NOMO-1 treated with dmso at 0.1 percent for 144 hours (cell line): ENCODE measurements around the gene KRT36.

Source experiments
- DNase-seq: peaks from one replicate; lab custom pipeline; 2025; ENCODE audit not compliant: unreplicated experiment; lab: John Stamatoyannopoulos, UW

KRT36 gene

DNA sequence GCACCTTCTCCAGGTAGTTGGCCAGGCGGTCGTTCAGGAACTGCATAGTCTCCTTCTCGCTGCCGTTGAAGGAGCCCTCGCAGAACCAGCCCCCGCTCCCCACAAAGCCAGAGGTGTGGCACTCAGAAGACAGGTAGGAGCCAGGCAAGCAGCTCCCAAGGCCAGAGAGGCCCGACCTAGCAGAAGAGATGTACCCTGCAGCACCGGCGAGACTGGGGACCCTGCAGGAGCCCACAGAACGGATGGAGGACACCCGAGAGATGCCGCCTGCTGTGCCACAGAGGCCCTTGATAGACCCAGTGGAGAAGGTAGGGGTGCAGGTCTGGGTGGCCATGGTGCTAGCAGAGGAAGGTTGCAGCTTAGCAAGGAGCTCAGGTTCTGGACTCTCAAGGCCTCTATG, at the start of gene KRT36:
TSS of gene KRT36 (minus strand) at position 380 of the 400 bp plus-strand sequence. CDS start at position 334, 46 bp downstream.
- DNase-seq, result no peak

DNA sequence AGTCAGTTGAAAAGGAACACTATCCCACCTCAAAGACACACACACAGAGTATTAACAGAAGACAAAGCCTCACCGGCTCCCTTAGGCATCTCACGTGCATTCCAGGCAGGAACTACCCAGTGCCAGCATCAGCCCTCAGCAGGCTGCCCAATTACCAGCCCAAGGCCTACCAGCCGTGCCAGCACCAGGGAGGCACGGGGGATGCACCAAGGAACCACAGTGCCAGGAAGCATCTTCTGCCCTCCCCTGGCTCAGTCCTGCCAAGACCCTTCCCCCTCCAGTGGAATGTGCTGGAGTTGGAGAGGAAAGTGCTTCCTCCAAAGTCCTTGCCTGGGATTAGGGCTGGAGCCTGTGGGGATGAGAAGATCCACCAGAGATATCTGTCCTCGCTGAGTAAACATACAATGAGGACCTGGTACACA, 49.4 kb upstream of the KRT36 start:
- no peak for DNase-seq

DNA sequence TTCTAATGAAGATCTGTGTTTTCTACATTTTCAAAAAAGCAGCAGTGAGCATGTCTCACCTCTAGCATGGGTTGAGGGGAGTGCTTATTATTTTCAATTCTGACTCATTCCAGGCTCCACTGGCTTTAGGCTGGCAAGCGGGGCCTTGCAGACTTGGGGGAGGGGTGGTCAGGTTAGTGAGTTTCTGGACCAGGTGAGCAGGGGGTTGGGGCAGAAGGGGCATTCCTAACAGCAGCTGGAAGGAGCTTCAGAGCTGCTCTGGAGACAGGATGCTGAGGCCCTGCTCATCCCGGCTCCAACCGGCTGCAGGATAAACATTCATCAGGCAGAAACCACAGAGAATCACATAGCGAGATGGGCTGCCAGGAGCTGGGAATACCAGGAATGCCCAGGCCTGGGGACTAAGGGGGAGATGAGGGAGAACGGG, 48.9 kb upstream of the KRT36 start:
- no peak for DNase-seq

DNA sequence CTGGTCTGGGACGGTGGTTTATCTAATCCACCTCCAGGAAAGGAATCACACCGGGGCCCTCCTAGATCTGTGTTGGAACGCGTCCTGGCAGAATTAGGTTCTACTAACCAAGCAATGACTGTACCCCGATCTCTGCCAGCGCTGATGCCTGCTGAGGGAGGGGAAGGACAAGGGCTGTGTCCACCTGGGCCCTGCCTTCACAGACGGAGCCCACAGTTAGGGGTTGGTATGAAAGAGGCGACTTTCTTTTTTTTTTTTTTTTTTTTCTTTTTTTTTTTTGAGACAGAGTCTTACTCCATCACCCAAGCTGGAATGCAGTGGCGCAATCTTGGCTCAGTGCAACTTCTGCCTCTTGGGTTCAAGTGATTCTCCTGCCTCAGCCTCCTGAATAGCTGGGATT, 48.3 kb upstream of the KRT36 start:
- no peak for DNase-seq

DNA sequence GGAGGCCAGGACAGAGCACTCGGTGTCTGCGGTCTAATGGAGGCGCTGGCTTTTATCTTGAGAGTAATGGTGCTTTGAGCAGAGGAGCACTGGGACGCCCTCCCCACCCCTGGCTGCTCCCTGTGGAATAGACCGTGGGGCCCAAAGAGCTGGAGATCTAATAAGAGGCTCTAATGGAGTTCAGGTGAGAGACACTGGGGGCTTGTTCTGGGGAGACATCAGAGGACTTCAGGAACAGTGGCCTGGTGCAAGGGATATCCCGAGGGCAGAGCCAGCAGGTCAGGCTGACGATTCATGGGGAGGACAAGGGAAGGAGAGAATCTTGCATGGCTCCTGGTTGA, 47.9 kb upstream of the KRT36 start:
- no peak for DNase-seq

DNA sequence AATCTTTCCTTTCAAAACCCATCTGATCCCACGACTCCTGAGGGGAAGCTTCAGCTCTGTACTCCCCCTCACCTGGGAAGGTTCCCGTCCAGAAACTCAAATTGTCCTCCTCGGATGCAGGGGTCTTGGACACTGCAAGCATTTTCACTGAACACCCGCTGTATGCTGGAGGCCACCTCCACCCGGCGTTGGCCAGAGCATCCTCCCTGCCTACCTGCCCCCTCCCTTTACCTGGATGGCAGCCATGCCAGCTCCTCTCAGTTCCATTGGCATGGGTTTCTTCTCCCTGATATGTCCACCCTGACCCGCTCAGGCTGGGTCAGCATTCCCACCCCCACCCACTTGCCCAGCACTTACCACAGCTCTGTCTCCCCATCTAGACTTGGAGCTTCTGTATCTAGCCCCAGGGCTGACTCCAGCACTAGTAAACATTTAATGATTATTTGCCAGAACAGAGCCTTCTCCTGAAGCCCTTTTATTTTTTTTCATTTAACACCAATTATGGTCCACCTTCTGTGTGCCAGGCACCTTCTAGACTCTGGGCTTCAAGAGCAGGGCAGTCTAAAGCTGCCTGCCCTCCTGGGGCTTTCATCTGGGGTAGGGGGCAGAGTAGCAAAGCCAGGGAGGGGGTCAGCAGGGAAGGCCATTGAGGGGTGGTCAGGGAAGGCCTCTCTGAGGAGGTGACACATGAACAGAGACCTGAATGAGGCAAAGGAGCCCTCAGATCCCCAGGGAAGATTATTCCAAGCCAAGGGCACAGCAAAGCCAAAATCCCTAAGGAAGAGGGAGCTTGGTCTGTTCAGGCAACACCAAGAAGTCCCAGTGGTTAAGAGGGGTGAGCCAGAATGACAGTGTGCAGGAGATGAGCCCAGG, 47.3 kb upstream of the KRT36 start:
- DNase-seq, result no peak

DNA sequence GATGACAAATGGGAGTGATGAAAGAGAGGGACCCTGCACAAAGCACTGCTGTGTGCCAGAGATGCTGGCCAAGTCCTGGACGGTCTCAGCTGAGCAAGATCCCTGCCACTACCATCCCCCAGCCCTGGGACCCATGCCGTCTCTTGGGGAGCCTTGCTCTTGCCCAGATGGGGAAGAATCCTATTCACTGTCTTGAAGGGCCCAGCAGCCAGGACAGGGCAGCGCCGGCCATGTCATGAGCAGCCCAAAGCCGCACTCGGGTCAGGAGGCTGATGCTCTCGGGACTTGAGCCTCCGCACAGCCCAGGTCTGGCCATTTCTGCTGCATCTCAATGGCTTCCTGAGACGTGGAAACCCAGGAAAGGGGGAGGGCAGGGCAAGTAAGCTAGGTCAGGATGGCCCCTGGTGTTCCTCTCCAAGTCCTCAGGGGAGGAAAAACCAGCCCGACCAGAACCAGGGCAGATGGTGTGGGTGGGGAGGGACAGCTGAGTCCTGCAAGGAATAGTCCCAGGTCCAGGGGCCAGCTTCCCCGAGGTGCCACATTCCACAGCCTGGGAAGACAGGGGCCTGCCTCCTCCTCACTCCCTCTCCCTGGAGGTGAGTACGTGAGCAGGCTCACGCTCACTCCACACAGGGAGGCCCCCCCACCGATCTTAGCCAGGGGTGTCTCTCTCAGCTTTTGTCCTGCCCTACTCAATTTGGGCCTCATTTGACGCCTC, 46.2 kb upstream of the KRT36 start:
- no peak for DNase-seq

DNA sequence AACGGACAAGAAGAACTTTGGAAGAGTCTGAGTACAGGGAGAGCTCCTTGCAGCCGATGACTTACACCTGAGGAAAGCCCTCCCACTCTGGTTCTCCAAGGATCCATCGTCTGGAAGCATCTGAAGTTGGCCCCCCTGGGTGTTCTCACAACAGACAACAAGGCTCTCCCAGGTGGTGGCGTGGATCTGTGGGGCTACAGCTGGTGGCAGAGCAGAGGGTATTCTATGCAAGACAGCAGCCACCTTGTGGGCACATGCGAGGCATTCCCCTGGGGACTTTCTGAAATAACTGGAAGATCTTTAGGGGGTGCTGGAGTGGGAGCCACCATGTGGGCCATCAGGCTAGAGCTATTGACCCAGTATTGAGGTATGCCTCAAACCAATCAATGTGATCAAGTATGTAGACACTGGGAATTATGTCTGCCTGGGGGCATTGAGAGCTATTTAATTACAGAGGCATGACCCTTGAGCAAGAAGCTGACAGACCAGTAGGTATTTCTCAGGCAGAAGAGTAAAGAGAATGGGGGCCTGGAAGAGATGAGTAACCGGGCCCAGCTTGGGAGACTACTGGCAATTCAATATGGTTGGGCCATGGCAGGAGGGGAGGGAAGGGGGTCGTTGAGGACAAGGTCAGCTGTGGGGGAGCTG, 45.3 kb upstream of the KRT36 start:
- DNase-seq, result no peak

DNA sequence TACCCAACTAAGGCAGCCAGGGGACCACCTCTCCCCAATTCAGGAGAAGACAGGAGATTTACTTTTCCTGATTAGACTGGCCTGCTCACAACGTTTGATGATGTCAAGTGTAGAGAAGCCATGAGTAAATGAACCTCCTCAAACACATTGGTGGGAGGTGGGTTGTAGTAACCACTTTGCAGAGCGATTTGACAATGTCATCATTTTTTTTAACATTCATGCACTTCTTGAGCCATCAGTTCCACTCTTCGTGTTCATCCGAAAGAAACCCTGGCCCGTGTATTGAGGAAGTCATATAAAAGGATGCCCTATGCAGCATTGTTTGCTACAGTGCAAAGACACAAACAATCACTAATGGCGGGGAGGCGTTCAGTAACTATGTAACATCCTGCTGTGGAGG, 43.9 kb upstream of the KRT36 start:
- DNase-seq, result no peak

DNA sequence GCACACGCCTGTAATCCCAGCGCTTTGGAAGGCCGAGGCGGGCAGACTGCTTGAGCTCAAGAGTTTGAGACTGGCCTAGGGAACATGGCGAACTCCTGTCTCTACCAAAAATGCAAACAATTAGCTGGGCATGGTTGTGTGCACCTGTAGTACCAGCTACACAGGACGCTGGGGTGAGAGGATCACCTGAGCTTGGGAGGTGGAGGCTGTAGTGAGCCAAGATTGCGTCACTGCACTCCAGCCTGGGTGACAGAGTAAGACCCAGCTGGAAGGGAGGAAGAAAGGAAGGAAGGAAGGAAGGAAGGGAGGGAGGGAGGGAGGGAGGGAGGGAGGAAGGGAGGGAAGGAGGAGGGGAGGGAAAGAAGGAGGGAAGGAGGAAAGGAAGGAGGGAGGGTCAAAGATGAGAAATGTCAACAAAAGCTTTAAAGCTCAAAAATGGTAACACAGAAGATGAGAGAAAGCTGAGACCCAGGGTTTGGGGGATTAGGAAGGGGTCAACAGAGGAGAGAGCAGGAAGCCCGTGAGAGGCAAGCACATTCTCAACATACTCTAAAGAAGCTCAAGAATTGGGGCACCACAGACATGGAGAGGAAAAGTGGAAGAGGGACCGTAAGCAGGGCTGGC, 43.3 kb upstream of the KRT36 start:
- DNase-seq, result no peak

DNA sequence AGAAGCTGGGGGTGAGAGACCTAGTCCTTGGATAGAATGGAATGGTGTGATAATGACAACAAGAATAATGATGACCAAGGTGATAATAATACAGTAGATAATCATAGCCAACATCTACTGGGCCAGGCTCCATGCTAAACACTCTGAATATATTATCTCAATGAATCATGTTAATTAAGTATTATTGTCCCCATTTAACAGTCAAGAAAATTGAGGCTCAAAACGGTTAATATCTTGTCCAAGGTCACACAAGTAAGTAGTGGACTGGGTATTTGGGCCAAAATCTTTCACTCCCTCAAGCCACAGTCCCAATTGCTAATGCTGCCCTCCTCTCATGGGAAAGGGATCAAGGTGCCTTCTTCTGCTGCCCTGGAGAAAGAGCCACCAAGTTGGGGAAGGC, 42.3 kb upstream of the KRT36 start:
- no peak for DNase-seq

DNA sequence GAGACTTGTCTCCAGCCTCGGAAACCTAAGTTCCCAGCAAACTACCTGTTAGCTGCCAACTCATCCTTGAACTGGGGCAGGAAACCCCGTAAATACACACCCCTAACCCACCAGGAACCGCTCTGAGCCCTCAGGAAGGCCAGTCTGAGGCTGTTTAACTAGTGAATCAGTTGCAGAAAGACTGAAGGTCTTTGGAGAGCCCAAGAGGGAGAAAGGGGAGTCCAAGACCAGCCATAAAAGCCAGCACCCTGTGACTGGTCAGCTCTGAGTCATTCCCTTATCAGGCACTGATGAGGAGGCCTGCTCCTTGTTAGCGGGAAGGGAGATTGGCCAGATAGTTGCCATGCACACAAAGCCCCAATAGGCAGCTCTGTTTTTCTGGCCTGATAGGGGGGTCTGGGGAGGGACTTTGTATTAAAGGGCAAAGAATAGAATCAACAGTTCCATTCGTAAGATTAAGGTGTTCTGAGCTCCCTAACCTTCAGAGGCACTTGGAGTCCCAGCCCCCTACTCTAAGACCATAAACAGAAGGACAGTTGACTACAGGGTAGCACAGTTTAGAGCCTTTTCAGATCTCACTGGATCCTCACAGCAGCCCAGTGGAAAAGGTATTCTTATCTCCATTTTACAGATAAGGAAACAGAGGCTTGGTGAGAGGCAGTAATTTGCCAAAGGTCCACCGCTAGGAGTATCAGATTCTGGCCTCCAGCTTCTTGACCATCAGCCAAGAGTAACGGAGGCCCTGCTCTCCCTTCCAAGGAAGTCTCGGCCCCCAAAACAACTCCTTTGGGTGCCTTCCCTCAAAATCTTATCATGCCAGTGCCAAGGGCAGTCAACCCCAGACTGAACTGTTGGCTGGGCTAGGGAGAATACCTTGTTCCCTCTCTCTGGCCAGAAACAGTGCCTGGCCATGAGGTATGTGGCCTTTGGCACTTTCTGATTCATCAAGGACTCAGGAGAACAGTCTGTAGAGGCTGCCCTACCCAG, 40.6 kb upstream of the KRT36 start:
- no peak for DNase-seq

DNA sequence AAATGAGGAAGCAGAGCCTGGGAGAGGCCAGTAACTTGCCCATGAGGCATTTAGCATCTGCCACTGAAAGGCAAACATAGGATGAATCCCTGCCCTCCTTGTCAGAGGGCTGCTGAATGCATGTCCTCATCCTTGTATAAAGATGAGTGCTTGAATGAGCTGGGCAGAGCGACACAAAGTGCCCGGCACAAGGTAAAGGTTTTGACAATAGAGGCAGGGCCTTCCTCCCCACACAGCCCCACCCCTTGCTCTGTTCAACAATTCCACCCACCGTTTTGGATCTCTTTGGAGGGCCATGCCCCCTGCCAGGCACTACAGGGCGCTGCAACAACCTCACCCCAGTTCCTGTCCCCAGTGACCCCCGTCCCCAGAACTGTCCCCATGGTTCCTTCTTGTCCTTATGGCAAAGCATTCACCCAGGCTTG, 39.8 kb upstream of the KRT36 start:
- no peak for DNase-seq

DNA sequence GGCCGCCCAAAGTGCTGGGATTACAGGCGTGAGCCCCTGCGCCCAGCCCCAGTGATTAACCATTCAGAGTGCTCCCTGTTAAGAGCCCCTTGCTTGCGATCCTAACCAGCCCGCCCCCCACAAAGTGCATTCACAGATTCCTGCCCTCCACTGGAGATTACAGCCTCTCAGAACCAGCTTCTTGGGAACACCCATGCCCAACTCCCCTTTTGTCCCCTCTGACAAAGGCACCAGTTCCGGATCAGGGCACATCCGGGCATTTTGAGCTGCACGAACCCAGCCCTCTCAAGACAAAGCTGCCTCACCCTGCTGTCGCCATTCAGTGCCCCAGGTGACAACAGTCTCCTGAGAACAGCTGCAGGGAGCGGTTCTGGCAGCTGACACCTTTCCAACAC, 39.2 kb upstream of the KRT36 start:
- DNase-seq, result no peak

DNA sequence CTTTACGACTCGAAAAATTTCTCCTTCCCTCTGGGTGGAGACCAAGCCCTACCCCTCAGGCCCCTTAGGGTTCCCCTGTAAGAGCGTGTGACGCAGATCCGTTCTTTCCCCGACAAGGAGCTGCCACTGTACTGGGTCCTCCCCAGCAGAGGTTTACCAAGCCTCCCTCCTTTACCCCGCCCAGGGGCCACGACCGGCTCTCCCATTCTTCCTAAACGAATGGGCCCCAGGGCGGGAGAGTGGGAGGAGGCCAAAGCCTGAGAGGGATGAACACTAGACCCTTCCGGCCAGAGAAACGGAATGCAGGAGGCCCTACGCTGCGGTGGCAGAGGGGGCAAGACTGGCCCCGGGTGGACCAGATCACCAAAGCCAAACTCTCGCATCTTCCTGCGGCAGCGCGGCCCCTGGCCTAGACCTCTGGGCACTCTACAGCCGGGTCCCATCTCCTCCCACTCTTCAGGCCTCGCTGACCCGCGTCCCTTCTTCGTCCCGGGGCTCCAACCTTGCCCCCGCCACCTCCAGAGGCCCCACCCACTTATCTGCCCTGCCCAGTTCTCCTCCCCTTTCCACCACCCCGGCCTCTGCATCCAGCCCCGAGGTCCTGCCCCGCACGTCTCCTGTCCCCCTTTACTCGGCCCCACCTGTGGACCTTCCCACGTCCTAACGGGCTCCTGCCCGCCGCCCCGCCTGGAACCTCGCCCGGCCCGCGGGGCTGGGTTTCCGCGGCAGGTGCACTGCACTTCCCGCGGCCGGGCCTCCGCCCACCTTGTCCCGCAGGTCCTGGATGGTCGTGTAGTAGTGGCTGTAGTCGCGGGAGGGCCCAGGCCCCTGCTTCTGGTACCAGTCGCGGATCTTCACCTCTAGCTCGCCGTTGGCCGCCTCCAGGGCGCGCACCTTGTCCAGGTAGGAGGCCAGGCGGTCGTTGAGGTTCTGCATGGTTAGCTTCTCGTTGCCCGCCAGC, 37.6 kb upstream of the KRT36 start:
- no peak for DNase-seq

DNA sequence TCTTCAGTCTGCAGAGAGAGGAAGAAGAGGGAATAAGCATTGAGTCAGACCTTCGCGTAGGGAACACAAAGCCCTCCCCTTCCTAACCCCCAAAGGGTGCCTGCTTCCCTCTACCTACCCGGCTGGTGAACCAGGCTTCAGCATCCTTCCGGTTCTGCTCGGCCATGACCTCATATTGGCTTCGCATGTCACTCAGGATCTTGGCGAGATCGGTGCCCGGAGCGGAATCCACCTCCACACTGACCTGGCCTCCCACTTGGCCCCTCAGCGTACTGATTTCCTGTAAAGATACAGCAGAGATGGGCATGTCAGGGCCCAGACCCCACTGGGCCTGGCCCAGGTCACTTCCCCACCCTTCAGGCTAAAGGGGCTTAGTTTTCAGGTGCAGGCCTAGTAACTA, 34.6 kb upstream of the KRT36 start:
- no peak for DNase-seq

DNA sequence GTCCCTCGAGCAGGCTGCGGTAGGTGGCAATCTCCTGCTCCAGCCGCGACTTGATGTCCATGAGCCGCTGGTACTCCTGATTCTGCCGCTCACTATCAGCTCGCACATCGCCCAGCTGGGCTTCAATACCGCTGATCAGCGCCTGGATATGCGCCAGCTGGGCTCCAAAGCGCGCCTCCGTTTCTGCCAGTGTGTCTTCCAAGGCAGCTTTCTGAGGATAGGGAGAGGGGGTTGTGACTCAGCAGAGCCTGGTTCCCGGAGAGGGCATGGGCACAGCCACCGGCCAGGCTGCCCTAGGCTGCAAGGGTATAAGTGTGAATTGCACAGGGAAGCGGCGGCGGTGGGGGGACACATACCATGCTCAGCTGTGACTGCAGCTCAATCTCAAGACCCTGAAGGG, 34.1 kb upstream of the KRT36 start:
- no peak for DNase-seq

DNA sequence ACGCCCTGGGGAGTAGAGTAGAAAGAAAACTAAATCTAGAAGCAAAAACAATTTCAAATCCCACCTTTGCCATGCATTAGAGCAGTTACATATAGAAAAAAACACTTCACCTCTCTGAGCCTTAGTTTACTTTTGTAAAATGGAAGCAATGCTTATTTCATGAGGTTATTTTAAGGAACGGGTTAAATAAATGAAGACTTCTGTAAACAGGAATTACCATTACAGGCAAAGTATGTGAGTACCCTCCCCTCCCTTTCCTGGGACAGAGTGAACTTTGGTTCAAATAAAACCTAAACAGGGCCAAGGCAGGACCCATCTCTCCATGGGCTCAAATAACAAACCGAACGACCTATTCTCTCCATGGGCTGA, 33.5 kb upstream of the KRT36 start:
- DNase-seq, result no peak
